Measurements from ENCODE around the gene S100A5. TPM values are rescaled to one million over a fixed set of nuclear protein-coding genes. Genes with fewer than 3 reads are reported as not detected.

The S100A5 gene
- total and polyA plus RNA-seq, 9 of the 15 experiments (the other 6 are each of a cell fraction or from before 2014, with no cell fraction given) = 0.56 to 1.4 (median 0.64) TPM; not detected in 5

DNA sequence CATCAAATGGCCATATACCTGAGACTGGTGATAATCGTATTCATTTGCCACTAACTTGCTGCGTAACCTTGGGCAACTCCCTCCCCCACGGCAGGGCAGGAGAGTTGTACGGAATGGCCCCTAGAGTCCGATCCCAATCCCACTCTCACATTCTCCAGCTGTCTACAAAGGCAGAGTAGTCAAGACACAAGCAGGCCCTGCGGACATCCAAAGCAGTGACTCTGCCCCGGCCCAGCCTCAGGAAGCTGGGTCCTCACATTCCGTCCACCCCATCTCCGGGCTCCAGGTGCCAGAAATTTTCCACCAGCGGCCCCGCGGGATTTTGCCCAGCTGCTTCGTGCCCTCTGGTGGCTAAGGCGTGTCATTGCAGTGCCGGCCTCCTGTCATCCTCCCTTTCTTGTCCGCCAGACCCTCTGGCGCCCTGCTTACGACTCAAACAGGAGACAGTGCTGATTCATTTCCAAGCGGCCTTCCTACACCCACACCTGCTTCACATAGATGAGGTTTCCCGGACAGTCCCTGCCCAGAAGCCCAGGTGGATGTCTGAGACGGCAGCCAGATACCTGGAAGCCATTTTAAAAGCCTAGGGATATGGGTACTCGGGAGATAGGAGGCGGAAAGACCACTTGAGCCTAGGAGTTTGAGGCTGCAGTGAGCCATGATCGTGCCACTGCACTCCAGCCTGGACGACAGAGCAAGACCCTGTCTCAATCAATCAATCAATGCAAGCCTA, 27.8 kb upstream of the S100A5 start (continued):
- TF ChIP-seq CXXC5 (CRISPR knock-in tag; IDR thresholded peaks at IDR 0.05) (peak; percentile 46), BACH1 (tag; IDR thresholded peaks at IDR 0.05) (no peak), MTF1 (CRISPR knock-in tag; IDR thresholded peaks at IDR 0.05; ENCODE audit: borderline replicate concordance) (no peak), TCF3 (CRISPR knock-in tag; IDR thresholded peaks at IDR 0.05) (0 out of 2 replicates have a peak, but pooled peaks have one; percentile 18), NFIC (IDR thresholded peaks at IDR 0.05) (peak; percentile 36; the same call in 1 of the 2 replicates), ZNF75A (CRISPR knock-in tag; IDR thresholded peaks at IDR 0.05) (no peak), CREM (IDR thresholded peaks at IDR 0.05; ENCODE audit: low read depth) (peak; percentile 94), ZNF41 (CRISPR knock-in tag; conservative IDR thresholded peaks at IDR 0.05) (no peak), RB1 (IDR thresholded peaks at IDR 0.05; ENCODE audit: low read depth) (peak; percentile 69; the same call in 1 of the 2 replicates), TEAD1 (CRISPR knock-in tag; IDR thresholded peaks at IDR 0.05) (peak in 1 of 2 experiments; percentile 52; a peak in 2 of 4 replicates), MEIS2 (IDR thresholded peaks at IDR 0.05; ENCODE audit: partially characterized antibody) (peak; percentile 38), ZNF24 (IDR thresholded peaks at IDR 0.05) (0 out of 2 replicates have a peak, but pooled peaks have one; percentile 8), LCOR (CRISPR knock-in tag; IDR thresholded peaks at IDR 0.05) (peak; percentile 67; the same call in 1 of the 2 replicates), SMAD4 (CRISPR knock-in tag; conservative IDR thresholded peaks at IDR 0.05) (peak; percentile 74), ARNT (IDR thresholded peaks at IDR 0.05) (peak in 1 of 2 experiments; percentile 32; a peak in 1 of 4 replicates), CTBP1 (IDR thresholded peaks at IDR 0.05; ENCODE audit: borderline replicate concordance) (peak; percentile 90), NCOA4 (IDR thresholded peaks at IDR 0.05; ENCODE audit: partially characterized antibody) (no peak), MIER1 (IDR thresholded peaks at IDR 0.05; ENCODE audit: low read depth) (0 out of 2 replicates have a peak, but pooled peaks have one; percentile 20), RAD21 (CRISPR knock-in tag; conservative IDR thresholded peaks at IDR 0.05 in 1 of 2, IDR thresholded peaks at IDR 0.05 in 1 of 2) (peak; percentile 99), ZNF445 (CRISPR knock-in tag; IDR thresholded peaks at IDR 0.05; ENCODE audit: low read depth) (no peak), SIX5 (IDR thresholded peaks at IDR 0.05; ENCODE audit: borderline replicate concordance in 1 of 2, insufficient read depth in 1 of 2, low read depth in 1 of 2, low read length in 2 of 2) (no peak), HLTF (IDR thresholded peaks at IDR 0.05) (no peak)
- TF ChIP-seq, protein P1, sequence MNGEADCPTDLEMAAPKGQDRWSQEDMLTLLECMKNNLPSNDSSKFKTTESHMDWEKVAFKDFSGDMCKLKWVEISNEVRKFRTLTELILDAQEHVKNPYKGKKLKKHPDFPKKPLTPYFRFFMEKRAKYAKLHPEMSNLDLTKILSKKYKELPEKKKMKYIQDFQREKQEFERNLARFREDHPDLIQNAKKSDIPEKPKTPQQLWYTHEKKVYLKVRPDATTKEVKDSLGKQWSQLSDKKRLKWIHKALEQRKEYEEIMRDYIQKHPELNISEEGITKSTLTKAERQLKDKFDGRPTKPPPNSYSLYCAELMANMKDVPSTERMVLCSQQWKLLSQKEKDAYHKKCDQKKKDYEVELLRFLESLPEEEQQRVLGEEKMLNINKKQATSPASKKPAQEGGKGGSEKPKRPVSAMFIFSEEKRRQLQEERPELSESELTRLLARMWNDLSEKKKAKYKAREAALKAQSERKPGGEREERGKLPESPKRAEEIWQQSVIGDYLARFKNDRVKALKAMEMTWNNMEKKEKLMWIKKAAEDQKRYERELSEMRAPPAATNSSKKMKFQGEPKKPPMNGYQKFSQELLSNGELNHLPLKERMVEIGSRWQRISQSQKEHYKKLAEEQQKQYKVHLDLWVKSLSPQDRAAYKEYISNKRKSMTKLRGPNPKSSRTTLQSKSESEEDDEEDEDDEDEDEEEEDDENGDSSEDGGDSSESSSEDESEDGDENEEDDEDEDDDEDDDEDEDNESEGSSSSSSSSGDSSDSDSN (IDR thresholded peaks at IDR 0.05; ENCODE audit: borderline replicate concordance in 1 of 2, low read depth in 2 of 2, low read length in 2 of 2) = peak in 1 of 2 experiments; percentile 62; a peak in 1 of 4 replicates
- TF ChIP-seq, protein P2, sequence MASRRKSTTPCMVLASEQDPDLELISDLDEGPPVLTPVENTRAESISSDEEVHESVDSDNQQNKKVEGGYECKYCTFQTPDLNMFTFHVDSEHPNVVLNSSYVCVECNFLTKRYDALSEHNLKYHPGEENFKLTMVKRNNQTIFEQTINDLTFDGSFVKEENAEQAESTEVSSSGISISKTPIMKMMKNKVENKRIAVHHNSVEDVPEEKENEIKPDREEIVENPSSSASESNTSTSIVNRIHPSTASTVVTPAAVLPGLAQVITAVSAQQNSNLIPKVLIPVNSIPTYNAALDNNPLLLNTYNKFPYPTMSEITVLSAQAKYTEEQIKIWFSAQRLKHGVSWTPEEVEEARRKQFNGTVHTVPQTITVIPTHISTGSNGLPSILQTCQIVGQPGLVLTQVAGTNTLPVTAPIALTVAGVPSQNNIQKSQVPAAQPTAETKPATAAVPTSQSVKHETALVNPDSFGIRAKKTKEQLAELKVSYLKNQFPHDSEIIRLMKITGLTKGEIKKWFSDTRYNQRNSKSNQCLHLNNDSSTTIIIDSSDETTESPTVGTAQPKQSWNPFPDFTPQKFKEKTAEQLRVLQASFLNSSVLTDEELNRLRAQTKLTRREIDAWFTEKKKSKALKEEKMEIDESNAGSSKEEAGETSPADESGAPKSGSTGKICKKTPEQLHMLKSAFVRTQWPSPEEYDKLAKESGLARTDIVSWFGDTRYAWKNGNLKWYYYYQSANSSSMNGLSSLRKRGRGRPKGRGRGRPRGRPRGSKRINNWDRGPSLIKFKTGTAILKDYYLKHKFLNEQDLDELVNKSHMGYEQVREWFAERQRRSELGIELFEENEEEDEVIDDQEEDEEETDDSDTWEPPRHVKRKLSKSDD (conservative IDR thresholded peaks at IDR 0.05; ENCODE audit: low read length) = 0 out of 2 replicates have a peak, but pooled peaks have one; percentile 41

Data from K562 (cell line).